IPS-18c (cell line): ENCODE measurements around the gene KISS1R.

Experiments used
- H3K4me3 ChIP-seq: 2 replicates; pipeline ENCODE4 v1.7.0; 2013; ENCODE audit warnings: low read depth, mild to moderate bottlenecking, low read length, moderate library complexity; ENCODE audit not compliant: insufficient read depth
- H3K9me3 ChIP-seq: one replicate; pipeline ENCODE4 v1.6.1; 2013; ENCODE audit warnings: mild to moderate bottlenecking, low read length, moderate library complexity; ENCODE audit not compliant: control insufficient read depth, insufficient read depth

KISS1R gene

GRCh38 chr19:966485-967088 is 49.5 kb downstream of the KISS1R start:
- Histone ChIP-seq H3K9me3 (peaks cover 13% of the 10 kb centered on the region), H3K4me3 (no peak overlapping the region)
